Karpas-422 (cell line): ENCODE data around the gene OR2AG1. TPM values are rescaled to one million over a fixed set of nuclear protein-coding genes. Genes with fewer than 3 reads are reported as not detected.
A peak's percentile ranks its signal among the peaks of the same experiment; 100 is the strongest.
"Not testable (repeated sequence)": the region's sequence is repeated elsewhere in the genome, so short reads cannot be mapped to it uniquely, and the experiment has no call there.

Experiments
- DNase-seq: peaks from one replicate; pipeline ENCODE4 v3.0.0-alpha.2; 2015
- H2AFZ ChIP-seq: fragments of 200-600 bp; sonication (generic); 2 replicates; pipeline ENCODE4 v1.6.1; 2014; ENCODE audit warnings: antibody characterized with exemption, low read length, mixed read lengths
- H3K27ac ChIP-seq: fragments of 200-600 bp; sonication (generic); 2 replicates; pipeline ENCODE4 v1.5.1; 2014; ENCODE audit warnings: mild to moderate bottlenecking, low read length, moderate library complexity
- H3K27me3 ChIP-seq: fragments of 200-600 bp; sonication (generic); 2 replicates; pipeline ENCODE4 v1.6.1; 2014; ENCODE audit warnings: low read length, mixed read lengths
- H3K36me3 ChIP-seq: fragments of 200-600 bp; sonication (generic); 2 replicates; pipeline ENCODE4 v1.6.1; 2014; ENCODE audit warnings: low read length, mixed read lengths; ENCODE audit not compliant: insufficient read depth
- H3K4me1 ChIP-seq: fragments of 200-600 bp; sonication (generic); 2 replicates; pipeline ENCODE4 v1.6.1; 2014; ENCODE audit warnings: mild to moderate bottlenecking, low read length, mixed read lengths
- H3K4me2 ChIP-seq: fragments of 200-600 bp; sonication (generic); 2 replicates; pipeline ENCODE4 v1.6.1; 2014; ENCODE audit warnings: low read length, low read depth, mild to moderate bottlenecking; ENCODE audit not compliant: poor library complexity, severe bottlenecking
- H3K4me3 ChIP-seq: fragments of 200-600 bp; sonication (generic); 2 replicates; pipeline ENCODE4 v1.5.1; 2014; ENCODE audit warnings: mild to moderate bottlenecking, antibody characterized with exemption, low read length, mixed read lengths
- H3K79me2 ChIP-seq: fragments of 200-600 bp; sonication (generic); 2 replicates; pipeline ENCODE4 v1.6.1; 2014; ENCODE audit warnings: mild to moderate bottlenecking, low read length, mixed read lengths
- H3K9ac ChIP-seq: fragments of 200-600 bp; sonication (generic); 2 replicates; pipeline ENCODE4 v1.6.0; 2014; ENCODE audit warnings: low read length
- H3K9me2 ChIP-seq: fragments of 200-600 bp; sonication (generic), shearing (Covaris generic); replicated peaks from 2 replicates; pipeline ENCODE4 v1.6.0; 2014; ENCODE audit warnings: mild to moderate bottlenecking, low read length, moderate library complexity; ENCODE audit not compliant: insufficient read depth
- H3K9me3 ChIP-seq: fragments of 300-700, 200-600 bp; sonication (generic); 2 replicates; pipeline ENCODE4 v1.6.1; 2014; ENCODE audit warnings: low read length, mixed read lengths
- H4K20me1 ChIP-seq: fragments of 200-600 bp; sonication (generic); 2 replicates; pipeline ENCODE4 v1.6.1; 2014; ENCODE audit warnings: mild to moderate bottlenecking, antibody characterized with exemption, low read length, low read depth; ENCODE audit not compliant: insufficient read depth
- total RNA-seq: library from RNA; depleted of rRNA; stranded (reverse); fragments of >200 nt; shearing (Covaris generic); gene quantifications from 2 replicates; pipeline ENCODE4 v1.2.3, GENCODE V29; 2014; ENCODE audit warnings: low replicate concordance

Gene OR2AG1
- total RNA-seq, 1 experiment from 2014 or later = not detected

- Histone ChIP-seq H3K4me2 (no peak within 1 kb of the TSS), H3K36me3 (no peaks in the 10 kb centered on the region), H4K20me1 (no peaks in the 10 kb centered on the region), H2AFZ (no peak within 1 kb of the TSS), H3K4me1 (no peaks in the 10 kb centered on the region), H3K27ac (no peak within 1 kb of the TSS), H3K9me2 (no peaks in the 10 kb centered on the region), H3K9me3 (no peaks in the 10 kb centered on the region), H3K9ac (no peak within 1 kb of the TSS), H3K4me3 (no peak within 1 kb of the TSS), H3K79me2 (no peaks in the 10 kb centered on the region), H3K27me3 (no peaks in the 10 kb centered on the region)
- no peak for DNase-seq
Measured at GRCh38 chr11:6771926-6772893, 10.6 kb upstream of the OR2AG1 start, which contains the start of gene OR2AG2. TSS of gene OR2AG2 (minus strand) at chr11:6771976. CDS start at chr11:6768957, 3,019 bp downstream.

- Histone ChIP-seq H3K4me3 (no peak overlapping the region), H3K36me3 (no peaks in the 10 kb centered on the region), H3K9me3 (no peaks in the 10 kb centered on the region), H2AFZ (no peak overlapping the region), H4K20me1 (no peaks in the 10 kb centered on the region), H3K27ac (no peak overlapping the region), H3K4me2 (no peak overlapping the region), H3K9ac (no peak overlapping the region), H3K4me1 (no peaks in the 10 kb centered on the region), H3K27me3 (no peaks in the 10 kb centered on the region), H3K79me2 (no peaks in the 10 kb centered on the region), H3K9me2 (no peaks in the 10 kb centered on the region)
- DNase-seq = no peak
Measured at GRCh38 chr11:6778518-6778917, 4.3 kb upstream of the OR2AG1 start.

GRCh38 chr11:6780829-6781228 is 2.0 kb upstream of the OR2AG1 start:
- Histone ChIP-seq H3K4me3 (no peak overlapping the region), H3K9me2 (no peaks in the 10 kb centered on the region), H3K79me2 (no peaks in the 10 kb centered on the region)

GRCh38 chr11:6790546-6790945 is 7.7 kb downstream of the OR2AG1 start:
- H2AFZ ChIP-seq = no peak overlapping the region
- H3K27me3 ChIP-seq = no peaks in the 10 kb centered on the region
- no peaks in the 10 kb centered on the region for H3K4me1 ChIP-seq
- H3K36me3 ChIP-seq = no peaks in the 10 kb centered on the region
- H3K27ac ChIP-seq = no peak overlapping the region
- no peaks in the 10 kb centered on the region for H4K20me1 ChIP-seq
- H3K4me3 ChIP-seq = no peak overlapping the region
- no peak overlapping the region for H3K4me2 ChIP-seq
- H3K9me3 ChIP-seq = no peaks in the 10 kb centered on the region
- no peaks in the 10 kb centered on the region for H3K79me2 ChIP-seq
- no peak for DNase-seq
- no peaks in the 10 kb centered on the region for H3K9me2 ChIP-seq
- no peak overlapping the region for H3K9ac ChIP-seq

More at GRCh38 chr11:6780829-6781228, 2.0 kb upstream of the OR2AG1 start:
- Histone ChIP-seq H3K27me3 (no peaks in the 10 kb centered on the region), H3K9ac (no peak overlapping the region), H3K36me3 (no peaks in the 10 kb centered on the region), H3K27ac (no peak overlapping the region), H2AFZ (no peak overlapping the region), H3K9me3 (no peaks in the 10 kb centered on the region), H3K4me1 (no peaks in the 10 kb centered on the region), H3K4me2 (no peak overlapping the region), H4K20me1 (no peaks in the 10 kb centered on the region)
- DNase-seq = no peak

- Histone ChIP-seq H3K4me2 (no peak overlapping the region), H2AFZ (no peak overlapping the region), H3K4me1 (no peaks in the 10 kb centered on the region), H4K20me1 (no peaks in the 10 kb centered on the region), H3K9ac (no peak overlapping the region), H3K27me3 (no peaks in the 10 kb centered on the region), H3K79me2 (no peaks in the 10 kb centered on the region), H3K4me3 (no peak overlapping the region), H3K27ac (no peak overlapping the region), H3K9me2 (no peaks in the 10 kb centered on the region), H3K36me3 (no peaks in the 10 kb centered on the region), H3K9me3 (no peaks in the 10 kb centered on the region)
- no peak for DNase-seq
Measured at GRCh38 chr11:6794639-6795038, 11.8 kb downstream of the OR2AG1 start.

- Histone ChIP-seq H3K27me3 (no peaks in the 10 kb centered on the region), H3K9me3 (no peaks in the 10 kb centered on the region), H2AFZ (no peak within 1 kb of the TSS), H3K4me2 (no peak within 1 kb of the TSS), H3K9ac (no peak within 1 kb of the TSS), H4K20me1 (no peaks in the 10 kb centered on the region), H3K79me2 (no peaks in the 10 kb centered on the region), H3K4me1 (no peaks in the 10 kb centered on the region), H3K9me2 (no peaks in the 10 kb centered on the region), H3K27ac (no peak within 1 kb of the TSS), H3K36me3 (no peaks in the 10 kb centered on the region), H3K4me3 (no peak within 1 kb of the TSS)
- no peak for DNase-seq
Measured at GRCh38 chr11:6799402-6799801, 16.6 kb downstream of the OR2AG1 start, which contains the start of gene OR6A2. TSS of gene OR6A2 (minus strand) at chr11:6799689. CDS start at chr11:6795708, 3,981 bp downstream.

- H3K9me2 ChIP-seq, H3K9me3 ChIP-seq, H3K36me3 ChIP-seq, DNase-seq, H3K27me3 ChIP-seq, H3K4me2 ChIP-seq, H2AFZ ChIP-seq, H3K9ac ChIP-seq, H3K27ac ChIP-seq, H3K4me3 ChIP-seq, H4K20me1 ChIP-seq, H3K4me1 ChIP-seq, H3K79me2 ChIP-seq: not testable (repeated sequence)
Measured at GRCh38 chr11:6801075-6801474, 18.3 kb downstream of the OR2AG1 start.

- Histone ChIP-seq H3K27me3 (no peaks in the 10 kb centered on the region), H3K4me2 (no peak overlapping the region), H4K20me1 (no peaks in the 10 kb centered on the region), H3K27ac (no peak overlapping the region), H3K9ac (no peak overlapping the region), H3K4me1 (no peaks in the 10 kb centered on the region), H3K36me3 (no peaks in the 10 kb centered on the region), H3K4me3 (no peak overlapping the region), H2AFZ (no peak overlapping the region), H3K9me2 (no peaks in the 10 kb centered on the region), H3K9me3 (no peaks in the 10 kb centered on the region), H3K79me2 (no peaks in the 10 kb centered on the region)
- peak; percentile 86 for DNase-seq
Measured at GRCh38 chr11:6812390-6813005, 29.7 kb downstream of the OR2AG1 start.
